HAP-1 (cell line): ENCODE results near the gene P2RY2.
"Not testable (repeated sequence)": the region's sequence is repeated elsewhere in the genome, so short reads cannot be mapped to it uniquely, and the experiment has no call there.

ENCODE experiments used
- DNase-seq, 2 experiments: peaks; one replicate each; pipeline ENCODE4 v3.0.0-alpha.2; 2016 to 2020; ENCODE audit warnings: low spot score in 2 of 2
- H3K27me3 ChIP-seq: fragments of 250-450 bp; sonication (Bioruptor Pico); 2 replicates; pipeline ENCODE4 v1.5.1; 2020; ENCODE audit warnings: low read depth, mild to moderate bottlenecking, moderate library complexity
- H3K36me3 ChIP-seq: fragments of 250-450 bp; sonication (Bioruptor Pico); replicated peaks from 2 replicates; pipeline ENCODE4 v1.5.1; 2020; ENCODE audit warnings: mild to moderate bottlenecking
- H3K4me1 ChIP-seq: fragments of 250-450 bp; sonication (Bioruptor Pico); 2 replicates; pipeline ENCODE4 v1.5.1; 2020; ENCODE audit warnings: mild to moderate bottlenecking
- H3K4me3 ChIP-seq: fragments of 250-450 bp; sonication (Bioruptor Pico); 2 replicates; pipeline ENCODE4 v1.5.1; 2020; ENCODE audit warnings: mild to moderate bottlenecking, moderate library complexity
- H3K9me3 ChIP-seq: fragments of 250-450 bp; sonication (Bioruptor Pico); 2 replicates; pipeline ENCODE4 v1.5.1; 2020; ENCODE audit warnings: mild to moderate bottlenecking, moderate library complexity
- in situ Hi-C: fragments of 300-500 bp; cut with MboI; formaldehyde crosslinking; loops from 3 replicates; pipeline ENCODE4 v1.14.3; 2020; ENCODE audit warnings: low sequenced_read_pairs, inconsistent platforms, mixed read lengths

The P2RY2 gene

GRCh38 chr11:73270855-73271477, 52.9 kb downstream of the P2RY2 start:
- Histone ChIP-seq H3K9me3 (no peaks in the 10 kb centered on the region), H3K36me3 (no peaks in the 10 kb centered on the region), H3K4me1 (no peaks in the 10 kb centered on the region), H3K27me3 (no peaks in the 10 kb centered on the region), H3K4me3 (no peak overlapping the region)
- DNase-seq: no peak
- in situ Hi-C loops: no loop called here

- in situ Hi-C loops, H3K4me1 ChIP-seq, H3K27me3 ChIP-seq, H3K4me3 ChIP-seq, DNase-seq, H3K9me3 ChIP-seq, H3K36me3 ChIP-seq: not testable (repeated sequence)
Measured at GRCh38 chr11:73271478-73271865, 53.4 kb downstream of the P2RY2 start.

- Histone ChIP-seq H3K4me3 (no peak within 1 kb of the TSS), H3K9me3 (no peaks in the 10 kb centered on the region), H3K27me3 (no peaks in the 10 kb centered on the region), H3K4me1 (no peaks in the 10 kb centered on the region), H3K36me3 (no peaks in the 10 kb centered on the region)
- DNase-seq: no peak
- in situ Hi-C loops: no loop called here
Measured at GRCh38 chr11:73271936-73272679, 54.0 kb downstream of the P2RY2 start, which contains the start of gene P2RY6. P2RY6 (plus strand) TSS chr11:73272338; CDS start chr11:73296519, 24,181 bp downstream.

GRCh38 chr11:73272680-73273038, 54.6 kb downstream of the P2RY2 start:
- Histone ChIP-seq H3K4me1 (no peaks in the 10 kb centered on the region), H3K36me3 (no peaks in the 10 kb centered on the region), H3K9me3 (no peaks in the 10 kb centered on the region), H3K4me3 (no peak overlapping the region), H3K27me3 (no peaks in the 10 kb centered on the region)
- DNase-seq: no peak
- in situ Hi-C loops: no loop called here

GRCh38 chr11:73273222-73273895, 55.3 kb downstream of the P2RY2 start:
- no peak overlapping the region for H3K4me3 ChIP-seq
- no peak for DNase-seq
- H3K27me3 ChIP-seq: no peaks in the 10 kb centered on the region
- in situ Hi-C loops: no loop called here
- no peaks in the 10 kb centered on the region for H3K4me1 ChIP-seq
- H3K36me3 ChIP-seq: no peaks in the 10 kb centered on the region
- H3K9me3 ChIP-seq: no peaks in the 10 kb centered on the region

- DNase-seq, H3K4me3 ChIP-seq, in situ Hi-C loops, H3K4me1 ChIP-seq, H3K36me3 ChIP-seq, H3K9me3 ChIP-seq, H3K27me3 ChIP-seq: not testable (repeated sequence)
Measured at GRCh38 chr11:73274191-73274590, 56.1 kb downstream of the P2RY2 start.

- no peaks in the 10 kb centered on the region for H3K4me1 ChIP-seq
- in situ Hi-C loops: no loop called here
- no peak for DNase-seq
- no peaks in the 10 kb centered on the region for H3K36me3 ChIP-seq
- no peak overlapping the region for H3K4me3 ChIP-seq
- H3K27me3 ChIP-seq: no peaks in the 10 kb centered on the region
- H3K9me3 ChIP-seq: no peaks in the 10 kb centered on the region
Measured at GRCh38 chr11:73274722-73275380, 56.8 kb downstream of the P2RY2 start.

GRCh38 chr11:73275381-73275750, 57.3 kb downstream of the P2RY2 start:
- Histone ChIP-seq H3K4me3 (no peak overlapping the region), H3K36me3 (no peaks in the 10 kb centered on the region), H3K9me3 (no peaks in the 10 kb centered on the region), H3K27me3 (no peaks in the 10 kb centered on the region), H3K4me1 (no peaks in the 10 kb centered on the region)
- DNase-seq: no peak
- in situ Hi-C loops: no loop called here

- H3K9me3 ChIP-seq: no peaks in the 10 kb centered on the region
- H3K27me3 ChIP-seq: no peaks in the 10 kb centered on the region
- in situ Hi-C loops: no loop called here
- no peaks in the 10 kb centered on the region for H3K36me3 ChIP-seq
- DNase-seq: no peak
- no peaks in the 10 kb centered on the region for H3K4me1 ChIP-seq
- H3K4me3 ChIP-seq: no peak overlapping the region
Measured at GRCh38 chr11:73277467-73277866, 59.4 kb downstream of the P2RY2 start.

- in situ Hi-C loops: no loop called here
- Histone ChIP-seq H3K36me3 (no peaks in the 10 kb centered on the region), H3K4me1 (no peaks in the 10 kb centered on the region), H3K4me3 (no peak overlapping the region), H3K9me3 (no peaks in the 10 kb centered on the region), H3K27me3 (no peaks in the 10 kb centered on the region)
- DNase-seq: no peak
Measured at GRCh38 chr11:73280626-73281025, 62.5 kb downstream of the P2RY2 start.

- in situ Hi-C loops: no loop called here
- Histone ChIP-seq H3K36me3 (no peaks in the 10 kb centered on the region), H3K27me3 (no peaks in the 10 kb centered on the region), H3K9me3 (no peaks in the 10 kb centered on the region), H3K4me1 (no peaks in the 10 kb centered on the region), H3K4me3 (no peak overlapping the region)
- DNase-seq: no peak
Measured at GRCh38 chr11:73281201-73281741, 63.2 kb downstream of the P2RY2 start.

- Histone ChIP-seq H3K36me3 (no peaks in the 10 kb centered on the region), H3K9me3 (no peaks in the 10 kb centered on the region), H3K4me3 (no peak overlapping the region), H3K27me3 (no peaks in the 10 kb centered on the region), H3K4me1 (no peaks in the 10 kb centered on the region)
- in situ Hi-C loops: no loop called here
- no peak for DNase-seq
Measured at GRCh38 chr11:73281796-73282660, 63.9 kb downstream of the P2RY2 start.
